AG09319 (cell line): ENCODE results near the gene ZNF853.
"Not testable (repeated sequence)": the region's sequence is repeated elsewhere in the genome, so short reads cannot be mapped to it uniquely, and the experiment has no call there.

Experiments used
- DNase-seq: peaks from one replicate; pipeline ENCODE4 v3.0.0-alpha.2; 2010; ENCODE audit warnings: low read depth; ENCODE audit errors: extremely low read depth
- TF ChIP-seq, protein P1 (sequence below): IDR thresholded peaks from 2 replicates; pipeline ENCODE4 v1.5.1; 2011; ENCODE audit warnings: low read depth, mild to moderate bottlenecking, inconsistent platforms, low read length, moderate library complexity

Gene ZNF853

DNA sequence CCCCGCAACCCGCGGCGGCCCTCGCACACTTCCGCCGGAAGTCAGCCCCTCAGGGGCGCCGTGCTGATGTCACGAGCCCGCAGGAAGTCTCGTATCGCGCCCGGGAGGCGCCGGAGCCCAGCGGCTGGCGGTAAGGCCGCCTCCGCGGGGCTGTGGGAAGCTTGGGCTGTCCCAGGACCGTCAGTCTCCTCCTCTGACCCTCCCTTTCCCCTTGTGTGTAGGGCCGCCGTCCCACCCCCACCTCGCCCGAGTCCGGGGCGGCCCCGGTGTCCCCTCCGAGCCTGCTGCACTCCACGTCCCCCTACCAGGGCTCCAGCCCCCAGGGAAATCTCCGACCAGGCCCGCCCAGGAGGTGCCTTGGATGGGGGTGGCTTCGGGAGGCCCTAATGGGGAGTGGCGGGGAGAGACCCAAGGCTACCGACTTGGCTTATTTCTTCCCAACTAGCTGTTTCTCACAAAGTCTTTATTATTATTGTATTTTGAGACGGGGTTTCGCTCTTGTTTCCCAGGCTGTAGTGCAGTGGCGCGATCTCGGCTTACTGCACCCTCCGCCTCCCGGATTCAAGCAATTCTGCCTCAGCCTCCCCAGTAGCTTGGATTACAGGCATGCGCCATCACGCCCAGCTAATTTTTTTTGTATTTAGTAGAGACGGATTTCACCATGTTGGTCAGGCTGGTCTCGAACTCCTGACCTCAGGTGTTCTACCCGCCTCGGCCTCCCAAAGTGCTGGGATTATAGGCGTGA, 37.9 kb upstream of the ZNF853 start, which contains the start of gene ZDHHC4:
ZDHHC4 (plus strand) TSS at position 86 of the 745 bp plus-strand sequence. CDS start 3,108 bp downstream, outside the sequence.
- TF ChIP-seq, protein P1, sequence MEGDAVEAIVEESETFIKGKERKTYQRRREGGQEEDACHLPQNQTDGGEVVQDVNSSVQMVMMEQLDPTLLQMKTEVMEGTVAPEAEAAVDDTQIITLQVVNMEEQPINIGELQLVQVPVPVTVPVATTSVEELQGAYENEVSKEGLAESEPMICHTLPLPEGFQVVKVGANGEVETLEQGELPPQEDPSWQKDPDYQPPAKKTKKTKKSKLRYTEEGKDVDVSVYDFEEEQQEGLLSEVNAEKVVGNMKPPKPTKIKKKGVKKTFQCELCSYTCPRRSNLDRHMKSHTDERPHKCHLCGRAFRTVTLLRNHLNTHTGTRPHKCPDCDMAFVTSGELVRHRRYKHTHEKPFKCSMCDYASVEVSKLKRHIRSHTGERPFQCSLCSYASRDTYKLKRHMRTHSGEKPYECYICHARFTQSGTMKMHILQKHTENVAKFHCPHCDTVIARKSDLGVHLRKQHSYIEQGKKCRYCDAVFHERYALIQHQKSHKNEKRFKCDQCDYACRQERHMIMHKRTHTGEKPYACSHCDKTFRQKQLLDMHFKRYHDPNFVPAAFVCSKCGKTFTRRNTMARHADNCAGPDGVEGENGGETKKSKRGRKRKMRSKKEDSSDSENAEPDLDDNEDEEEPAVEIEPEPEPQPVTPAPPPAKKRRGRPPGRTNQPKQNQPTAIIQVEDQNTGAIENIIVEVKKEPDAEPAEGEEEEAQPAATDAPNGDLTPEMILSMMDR: no peak
- peak; percentile 64 for DNase-seq

DNA sequence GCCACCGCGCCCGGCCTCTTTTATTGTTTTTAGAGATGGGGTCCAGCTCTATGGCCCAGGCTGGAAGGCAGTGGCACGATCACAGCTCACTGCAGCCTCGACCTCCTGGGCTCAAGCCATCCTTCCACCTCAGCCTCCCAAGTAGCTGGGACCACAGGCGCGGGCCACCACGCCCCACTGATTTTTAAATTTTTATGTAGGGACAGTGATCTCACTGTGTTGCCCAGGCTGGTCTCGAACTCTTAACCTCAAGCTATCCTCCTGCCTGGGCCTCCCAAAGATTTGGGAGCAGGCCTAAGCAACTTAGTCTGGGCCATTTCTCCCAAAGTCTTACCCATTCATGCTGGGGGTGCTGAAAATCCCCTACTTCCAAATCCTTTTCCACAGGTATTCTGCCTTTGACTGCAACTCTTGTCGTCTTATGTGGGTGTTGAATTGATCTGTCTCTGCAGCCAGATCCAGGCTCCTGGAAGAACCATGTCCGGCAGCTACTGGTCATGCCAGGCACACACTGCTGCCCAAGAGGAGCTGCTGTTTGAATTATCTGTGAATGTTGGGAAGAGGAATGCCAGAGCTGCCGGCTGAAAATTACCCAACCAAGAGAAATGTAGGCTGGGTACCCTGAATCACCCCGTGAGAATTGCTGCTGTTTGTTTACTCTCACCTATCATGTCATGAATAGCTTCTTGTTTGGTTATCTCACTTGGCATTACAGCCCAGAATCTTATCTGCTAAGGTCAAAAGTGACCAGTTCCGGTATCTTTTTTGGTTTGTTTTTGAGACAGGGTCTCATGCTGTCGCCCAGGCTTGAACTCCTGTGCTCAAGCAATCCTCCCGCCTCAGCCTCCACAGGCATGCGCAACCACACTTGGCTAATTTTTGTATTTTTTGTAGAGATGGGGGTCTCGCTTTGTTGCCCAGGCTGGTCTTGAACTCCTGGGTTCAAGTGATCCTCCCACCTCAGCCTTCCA, 37.0 kb upstream of the ZNF853 start:
- TF ChIP-seq, protein P1: no peak
- no peak for DNase-seq

DNA sequence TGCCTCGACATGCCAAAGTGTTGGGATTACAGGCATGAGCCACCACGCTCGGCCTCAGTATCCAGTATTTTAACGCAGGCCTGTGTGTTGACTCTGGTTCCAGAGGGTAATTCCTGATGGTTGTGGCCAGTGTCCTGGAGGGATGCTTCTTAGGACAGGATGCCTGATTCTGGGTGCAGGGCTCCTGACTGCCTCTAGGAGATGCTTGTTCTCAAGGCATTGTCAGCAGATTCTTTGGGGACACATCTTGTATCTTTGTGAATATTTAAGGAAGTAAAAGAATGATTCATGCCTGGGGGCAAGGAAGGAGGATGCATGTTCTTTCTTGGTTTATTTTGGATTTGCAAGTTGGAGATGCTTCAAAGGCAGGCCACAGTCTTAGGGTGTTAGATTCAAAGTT, 36.0 kb upstream of the ZNF853 start:
- TF ChIP-seq, protein P1: no peak
- no peak for DNase-seq

DNA sequence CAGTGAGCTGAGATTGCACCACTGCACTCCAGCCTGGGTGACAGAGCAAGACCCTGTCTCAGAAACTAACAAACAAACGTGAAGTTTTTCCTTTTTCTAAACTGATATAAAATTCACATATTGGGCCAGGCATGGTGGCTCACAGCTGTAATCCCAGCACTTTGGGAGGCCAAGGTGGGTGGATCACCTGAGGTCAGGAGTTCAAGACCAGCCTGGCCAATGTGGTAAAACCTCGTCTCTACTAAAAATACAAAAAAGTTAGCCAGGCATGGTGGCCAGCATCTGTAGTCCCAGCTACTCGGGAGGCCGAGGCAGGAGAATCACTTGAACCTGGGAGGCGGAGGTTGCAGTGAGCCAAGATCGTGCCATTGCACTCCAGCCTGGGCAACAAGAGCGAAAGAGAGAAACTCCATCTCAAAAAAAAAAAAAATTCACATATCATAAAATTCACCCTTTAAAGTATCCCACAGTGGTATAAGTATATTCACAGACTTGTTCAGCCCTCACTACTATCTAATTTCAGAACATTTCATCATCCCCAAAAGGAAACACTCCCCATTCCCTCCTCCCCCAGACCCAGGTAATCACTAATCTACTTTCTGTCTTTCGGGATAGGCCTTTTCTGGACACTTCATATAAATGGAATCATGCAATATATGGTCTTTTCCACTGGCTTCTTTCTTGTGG, 29.5 kb upstream of the ZNF853 start:
- DNase-seq: not testable (repeated sequence)

DNA sequence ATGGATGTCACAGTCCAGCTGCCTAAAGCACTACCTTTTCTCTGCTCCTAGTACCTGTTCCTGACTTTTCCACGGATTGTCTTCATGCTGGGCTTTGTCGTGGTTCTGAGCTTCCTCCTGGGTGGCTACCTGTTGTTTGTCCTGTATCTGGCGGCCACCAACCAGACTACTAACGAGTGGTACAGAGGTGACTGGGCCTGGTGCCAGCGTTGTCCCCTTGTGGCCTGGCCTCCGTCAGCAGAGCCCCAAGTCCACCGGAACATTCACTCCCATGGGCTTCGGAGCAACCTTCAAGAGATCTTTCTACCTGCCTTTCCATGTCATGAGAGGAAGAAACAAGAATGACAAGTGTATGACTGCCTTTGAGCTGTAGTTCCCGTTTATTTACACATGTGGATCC, 26.8 kb upstream of the ZNF853 start:
- TF ChIP-seq, protein P1: no peak
- no peak for DNase-seq

DNA sequence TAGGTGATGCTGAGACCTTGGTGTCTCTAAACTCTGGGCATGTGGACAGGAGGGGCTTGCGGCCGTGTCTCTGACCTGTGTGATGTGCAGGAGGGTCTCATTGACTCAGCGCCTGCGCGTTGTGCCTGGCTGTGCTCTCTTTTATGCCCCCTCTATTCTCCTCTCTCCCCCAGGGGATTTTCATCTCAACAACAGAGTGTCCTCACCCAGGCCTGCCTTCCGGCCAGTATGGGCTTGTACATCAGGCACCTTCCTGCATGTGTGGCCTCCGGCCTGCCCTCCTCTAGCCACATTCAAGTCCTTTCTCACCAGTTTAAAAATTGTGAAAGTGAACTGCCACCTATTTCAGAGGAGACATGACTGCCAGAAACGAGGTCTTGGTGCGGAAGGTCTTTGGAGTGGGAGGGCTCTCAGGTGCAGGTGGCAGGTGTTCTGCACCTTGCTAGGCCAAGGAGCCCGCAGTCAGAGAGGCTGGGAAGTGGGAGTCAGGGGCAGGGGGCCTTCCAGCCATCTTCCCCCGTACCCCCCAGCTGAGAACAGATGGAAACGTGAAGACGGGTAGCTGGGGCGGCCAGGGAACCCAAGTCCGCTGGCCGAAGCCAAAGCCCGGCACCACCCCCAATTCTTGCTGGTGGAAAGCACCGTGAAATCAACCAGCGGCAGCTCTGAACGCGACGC, 26.1 kb upstream of the ZNF853 start:
- TF ChIP-seq, protein P1: no peak
- no peak for DNase-seq

DNA sequence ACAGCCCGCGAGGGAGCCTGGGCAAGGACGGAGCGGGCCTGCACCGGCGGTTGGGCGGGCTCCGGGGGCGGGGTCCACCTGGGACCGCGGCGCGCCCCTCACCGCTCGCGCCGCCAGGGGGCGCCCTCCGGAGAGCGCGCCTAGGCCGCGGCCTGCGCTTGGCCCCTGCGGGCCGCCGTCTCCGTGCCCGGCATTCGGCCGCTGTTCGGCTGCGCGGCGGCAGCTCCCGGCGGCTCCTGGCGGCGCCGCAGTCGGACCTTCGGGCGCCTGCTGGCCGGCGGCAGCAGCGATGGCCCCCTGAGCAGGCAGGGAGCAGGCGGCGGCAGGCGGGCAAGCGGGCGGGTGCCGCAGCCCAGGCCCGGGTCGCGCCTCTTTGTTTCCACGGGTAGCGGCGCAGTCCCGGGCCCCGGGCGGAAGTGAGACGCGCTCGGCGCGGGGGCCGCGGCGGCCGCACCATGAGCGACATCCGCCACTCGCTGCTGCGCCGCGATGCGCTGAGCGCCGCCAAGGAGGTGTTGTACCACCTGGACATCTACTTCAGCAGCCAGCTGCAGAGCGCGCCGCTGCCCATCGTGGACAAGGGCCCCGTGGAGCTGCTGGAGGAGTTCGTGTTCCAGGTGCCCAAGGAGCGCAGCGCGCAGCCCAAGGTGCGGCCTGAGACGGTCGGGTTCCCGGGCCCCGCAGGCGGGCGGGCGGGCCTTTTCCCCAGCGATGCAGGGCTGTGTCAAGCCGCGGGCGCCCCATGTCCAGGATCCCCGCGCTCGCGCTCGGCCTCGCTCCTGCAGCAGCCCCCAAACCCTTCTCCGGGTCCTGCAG, 25.4 kb upstream of the ZNF853 start, which contains the start of gene INTS15:
INTS15 (plus strand) TSS at position 193 of the 816 bp plus-strand sequence; CDS start at position 456, 263 bp downstream.
- peak; percentile 40 for DNase-seq
- TF ChIP-seq, protein P1: peak; percentile 36
